GM21717 (cell line): ENCODE data around the gene DGKQ.
"Not testable (repeated sequence)": the region's sequence is repeated elsewhere in the genome, so short reads cannot be mapped to it uniquely, and the experiment has no call there.

Experiments
- ATAC-seq: cut with Tn5 transposase; IDR thresholded peaks from one replicate; pipeline ENCODE4 v1.9.1; 2021; ENCODE audit warnings: mild to moderate bottlenecking, moderate library complexity; ENCODE audit not compliant: unreplicated experiment

Gene DGKQ

GRCh38 chr4:982291-982690 lies 8.9 kb upstream of the DGKQ start:
- no peak for ATAC-seq

- ATAC-seq = no peak
Measured at GRCh38 chr4:978957-979701, 5.8 kb upstream of the DGKQ start.

GRCh38 chr4:976016-976415 lies 2.6 kb upstream of the DGKQ start:
- not testable (repeated sequence) for ATAC-seq

GRCh38 chr4:974668-975067 lies 1.3 kb upstream of the DGKQ start:
- no peak for ATAC-seq

- ATAC-seq = peak; percentile 44
Measured at GRCh38 chr4:972651-973424, 531 bp downstream of the DGKQ start.

- ATAC-seq = no peak
Measured at GRCh38 chr4:971666-972500, 1.5 kb downstream of the DGKQ start.

GRCh38 chr4:970854-971520 lies 2.4 kb downstream of the DGKQ start:
- ATAC-seq = no peak

GRCh38 chr4:970046-970745 lies 3.2 kb downstream of the DGKQ start:
- ATAC-seq = no peak

GRCh38 chr4:968621-969394 lies 4.6 kb downstream of the DGKQ start:
- ATAC-seq = no peak

- ATAC-seq = no peak
Measured at GRCh38 chr4:968221-968620, 5.1 kb downstream of the DGKQ start.

- no peak for ATAC-seq
Measured at GRCh38 chr4:967113-968104, 6.0 kb downstream of the DGKQ start.

- no peak for ATAC-seq
Measured at GRCh38 chr4:966266-967112, 6.9 kb downstream of the DGKQ start.

GRCh38 chr4:965766-966134 lies 7.6 kb downstream of the DGKQ start:
- no peak for ATAC-seq

GRCh38 chr4:965048-965765 lies 8.2 kb downstream of the DGKQ start:
- no peak for ATAC-seq

GRCh38 chr4:964346-965025 lies 8.9 kb downstream of the DGKQ start:
- ATAC-seq = no peak
